NAMALWA (cell line): ENCODE measurements around the gene KCNN4.
"Not testable (repeated sequence)": the region's sequence is repeated elsewhere in the genome, so short reads cannot be mapped to it uniquely, and the experiment has no call there.

Experiments used
- DNase-seq: peaks from one replicate; pipeline ENCODE4 v3.0.0-alpha.2; 2015; ENCODE audit warnings: low spot score

KCNN4 gene

GRCh38 chr19:43780706-43781525, at the start of gene KCNN4:
Gene KCNN4, minus strand, starts transcription at chr19:43780973. Its CDS starts 112 bp downstream, at chr19:43780861.
- DNase-seq = peak; percentile 29

GRCh38 chr19:43826787-43827754, 46.3 kb upstream of the KCNN4 start, which contains the start of gene ZNF283:
Gene ZNF283, plus strand, starts transcription at chr19:43827321. Its CDS starts 6,184 bp downstream, at chr19:43833505.
- peak; percentile 64 for DNase-seq

GRCh38 chr19:43824572-43824971, 43.8 kb upstream of the KCNN4 start:
- DNase-seq = not testable (repeated sequence)

GRCh38 chr19:43823856-43824255, 43.1 kb upstream of the KCNN4 start:
- DNase-seq = not testable (repeated sequence)

- DNase-seq = no peak
These were observed 40.1 kb upstream of the KCNN4 start for GRCh38 chr19:43820884-43821215.

- no peak for DNase-seq
These were observed 39.5 kb upstream of the KCNN4 start for GRCh38 chr19:43820098-43820883.

- no peak for DNase-seq
These were observed 37.7 kb upstream of the KCNN4 start for GRCh38 chr19:43818500-43818899.

- not testable (repeated sequence) for DNase-seq
These were observed 36.7 kb upstream of the KCNN4 start for GRCh38 chr19:43817454-43817853.

- DNase-seq = no peak
These were observed 34.0 kb upstream of the KCNN4 start for GRCh38 chr19:43814663-43815352.

- DNase-seq = no peak
These were observed 31.9 kb upstream of the KCNN4 start for GRCh38 chr19:43812688-43813087.

GRCh38 chr19:43812259-43812658, 31.5 kb upstream of the KCNN4 start:
- DNase-seq = no peak

- no peak for DNase-seq
These were observed 31.1 kb upstream of the KCNN4 start for GRCh38 chr19:43811837-43812236.

GRCh38 chr19:43809762-43810696, 29.3 kb upstream of the KCNN4 start:
- DNase-seq = peak; percentile 70

- no peak for DNase-seq
These were observed 26.9 kb upstream of the KCNN4 start for GRCh38 chr19:43807651-43808050.

- DNase-seq = no peak
These were observed 26.1 kb upstream of the KCNN4 start for GRCh38 chr19:43806848-43807247.

GRCh38 chr19:43806401-43806800, 25.6 kb upstream of the KCNN4 start:
- DNase-seq = not testable (repeated sequence)

GRCh38 chr19:43804432-43804831, 23.7 kb upstream of the KCNN4 start:
- DNase-seq = no peak

- no peak for DNase-seq
These were observed 21.6 kb upstream of the KCNN4 start, which contains the start of gene LYPD5 for GRCh38 chr19:43802216-43802951. Gene LYPD5, minus strand, starts transcription at chr19:43802447. Its CDS starts 67 bp downstream, at chr19:43802380.

- DNase-seq = no peak
These were observed 18.8 kb upstream of the KCNN4 start for GRCh38 chr19:43799502-43800142.
